ENCODE results near the gene AKAP12.
A peak's percentile ranks its signal among the peaks of the same experiment; 100 is the strongest.

AKAP12 gene

DNA sequence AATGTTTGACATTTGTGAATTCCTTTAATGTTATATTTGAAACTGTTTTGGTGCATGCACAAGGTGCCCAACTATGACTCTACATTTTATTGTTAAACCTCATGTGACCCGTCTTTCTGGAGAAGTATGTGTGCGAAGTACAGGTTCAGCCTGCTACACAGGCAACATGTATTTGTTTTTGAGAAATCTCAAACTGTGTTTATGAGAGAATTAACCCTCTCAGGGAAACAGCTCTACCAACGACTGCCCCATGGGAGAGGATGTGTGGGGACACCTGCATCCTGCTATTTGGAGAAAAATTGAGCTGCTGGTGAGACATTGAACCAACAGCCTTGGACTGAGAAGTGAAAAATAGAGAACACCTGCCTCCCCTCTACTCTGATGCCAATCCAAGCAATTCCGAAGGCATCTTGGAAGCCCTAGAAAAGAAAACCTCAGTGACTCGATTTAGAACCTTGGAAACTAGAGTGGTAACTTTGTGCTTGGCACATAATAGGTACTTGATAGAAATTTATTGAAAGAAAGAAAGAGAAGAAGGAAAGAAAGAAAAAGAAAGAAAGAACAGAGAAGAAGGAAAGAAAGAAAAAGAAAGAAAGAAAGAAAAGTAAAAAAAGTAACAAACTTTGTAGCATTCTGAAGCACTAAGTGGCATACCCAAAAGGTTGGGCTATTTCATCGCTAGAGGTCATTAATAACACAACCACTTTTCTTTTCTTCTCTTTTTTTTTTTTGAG lies 2.9 kb upstream of the AKAP12 start:
- DNase-seq, result no peak

DNA sequence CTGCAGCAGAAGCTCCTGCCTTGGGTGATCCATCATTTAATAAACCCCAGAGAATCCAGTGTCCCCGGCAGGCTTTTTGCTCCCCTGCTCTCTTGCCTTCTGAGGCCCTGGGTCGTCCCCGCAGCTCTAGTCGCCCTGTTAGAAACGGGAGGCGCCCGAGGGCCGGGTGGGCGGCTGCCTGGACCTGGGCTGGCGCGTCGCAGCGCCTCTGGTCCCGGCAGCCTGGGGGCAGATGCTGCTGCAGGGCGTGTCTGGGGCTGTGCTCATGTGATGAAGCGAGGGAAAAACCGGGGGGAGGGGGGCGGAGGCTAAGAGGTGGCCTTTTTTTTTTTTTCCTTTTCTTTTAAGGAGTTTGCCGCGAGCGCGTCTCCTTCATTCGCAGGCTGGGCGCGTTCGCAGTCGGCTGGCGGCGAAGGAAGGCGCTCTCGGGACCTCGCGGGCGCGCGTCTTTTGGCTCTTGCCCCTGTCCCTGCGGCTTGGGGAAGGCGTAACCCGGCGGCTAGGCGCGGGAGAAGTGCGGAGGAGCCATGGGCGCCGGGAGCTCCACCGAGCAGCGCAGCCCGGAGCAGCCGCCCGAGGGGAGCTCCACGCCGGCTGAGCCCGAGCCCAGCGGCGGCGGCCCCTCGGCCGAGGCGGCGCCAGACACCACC lies 394 bp downstream of the AKAP12 start:
- peak; percentile 57 to 64 for DNase-seq

DNA sequence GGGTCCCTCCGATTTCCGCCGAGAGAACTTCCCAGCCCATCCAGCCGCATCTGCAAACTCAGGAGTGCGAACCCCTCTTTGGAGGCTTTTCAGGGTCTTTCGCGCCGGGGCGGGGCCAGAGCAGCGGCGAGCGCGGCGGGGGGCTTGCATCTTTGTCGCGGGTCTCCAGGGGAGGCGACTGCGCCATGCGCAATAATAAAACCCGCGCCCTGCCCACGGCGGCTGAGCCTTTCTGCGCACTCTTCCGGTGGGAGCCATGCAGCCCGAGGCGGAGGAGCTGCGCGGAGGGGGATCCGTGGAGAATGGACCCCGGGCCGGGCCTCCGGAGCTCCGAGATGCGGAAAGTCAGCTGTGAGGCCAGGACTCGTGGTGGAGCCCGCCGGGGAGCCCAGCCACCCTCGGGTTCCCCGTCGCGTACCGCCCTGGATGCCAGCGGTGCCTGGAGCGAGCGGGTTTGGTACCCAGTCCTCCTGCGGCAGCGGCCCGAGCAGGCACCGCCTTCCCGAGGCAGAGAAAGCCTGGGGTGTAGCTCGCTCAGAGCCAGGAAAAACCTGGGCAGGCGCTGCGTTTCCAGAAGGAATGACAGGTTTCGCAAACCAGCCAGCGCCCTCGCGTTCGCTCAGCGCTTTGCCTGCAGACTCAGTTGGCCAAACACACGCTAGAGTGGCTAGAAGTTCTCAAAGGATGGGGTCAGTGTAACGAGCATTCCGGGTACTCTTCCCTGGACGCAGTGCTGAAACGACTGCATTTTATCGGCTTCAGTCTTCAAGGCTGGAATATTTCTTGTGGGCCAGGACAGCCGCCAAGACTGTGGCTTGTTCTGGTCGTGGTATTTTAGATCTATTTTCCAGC lies 1.2 kb downstream of the AKAP12 start:
- DNase-seq, result peak; percentile 12 to 20

DNA sequence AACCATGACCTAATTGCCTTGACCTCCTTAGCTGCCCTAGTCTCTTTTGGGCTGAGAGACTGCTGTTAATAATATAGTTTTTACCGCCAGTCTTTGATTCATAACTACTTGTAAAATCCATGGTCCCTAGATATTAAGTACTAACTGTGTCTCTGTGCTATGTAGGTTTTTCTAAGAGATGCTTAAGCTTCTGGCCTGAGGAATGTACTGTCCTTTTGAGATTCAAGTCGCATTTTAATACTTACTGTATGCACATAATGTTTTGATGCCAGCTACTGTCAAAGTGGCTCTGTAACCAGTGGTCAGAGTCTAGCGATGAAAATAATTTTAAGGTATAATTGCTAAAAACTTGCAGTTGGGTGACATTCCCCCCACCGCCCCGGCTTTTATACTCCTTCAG lies 2.1 kb downstream of the AKAP12 start:
- DNase-seq, result no peak

DNA sequence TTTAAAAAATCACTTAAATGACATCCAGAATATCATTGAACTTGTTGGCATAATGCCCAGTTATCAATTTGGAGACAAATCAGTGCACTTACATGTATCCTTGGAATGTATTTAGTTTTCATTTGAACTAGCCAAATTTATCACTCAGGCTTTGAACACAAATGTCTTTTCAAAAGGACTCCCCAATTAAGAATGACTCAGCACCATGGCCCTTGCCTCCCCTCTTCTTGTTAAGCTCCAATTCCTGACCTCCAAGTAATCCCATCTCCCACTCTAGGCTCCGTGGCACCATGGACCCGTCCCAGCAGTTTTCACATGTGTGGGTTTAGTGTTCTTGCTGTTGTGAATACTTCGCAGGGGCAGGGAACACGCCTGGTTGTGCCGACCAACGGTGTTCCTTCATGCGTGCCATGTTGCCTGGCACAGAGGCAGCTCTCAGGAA lies 2.7 kb downstream of the AKAP12 start:
- no peak for DNase-seq

DNA sequence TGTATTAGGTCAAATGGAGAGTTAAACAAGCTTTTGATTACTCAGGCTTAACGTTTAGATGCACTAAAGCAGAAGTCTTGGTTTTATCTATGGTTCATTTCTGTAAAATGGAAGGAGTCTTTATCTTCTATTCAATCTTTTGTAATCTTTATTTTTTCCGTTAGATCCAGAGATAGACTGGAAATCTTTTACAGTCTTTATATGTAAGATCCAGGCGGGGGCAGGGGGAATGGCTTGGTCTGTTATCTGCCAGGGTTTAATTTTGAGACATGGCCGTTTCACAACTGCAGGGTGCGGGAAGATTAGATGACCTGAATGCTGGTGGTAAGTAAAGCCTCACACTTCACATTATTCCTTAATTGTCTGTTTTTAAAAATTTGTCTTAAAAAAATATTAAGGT lies 3.7 kb downstream of the AKAP12 start:
- no peak for DNase-seq

DNA sequence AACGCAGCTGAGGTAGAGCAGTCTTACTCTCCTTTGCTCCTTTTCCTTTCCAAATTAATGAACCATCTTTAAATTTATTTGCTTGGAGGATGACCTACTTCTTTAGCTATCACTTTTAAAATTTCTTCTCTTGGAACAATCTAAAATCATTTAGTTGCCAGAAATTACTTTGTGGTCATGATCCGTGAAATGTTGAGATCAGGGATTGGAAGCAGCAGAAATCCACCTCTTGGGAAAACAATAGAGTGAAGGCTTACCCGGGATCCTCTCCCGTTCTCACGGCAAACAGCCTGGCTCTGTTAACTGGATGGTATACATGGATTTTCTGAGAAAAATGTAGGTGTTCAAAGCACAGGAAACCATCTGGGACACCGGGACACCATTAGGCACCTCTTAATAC lies 7.7 kb downstream of the AKAP12 start:
- DNase-seq, result no peak

DNA sequence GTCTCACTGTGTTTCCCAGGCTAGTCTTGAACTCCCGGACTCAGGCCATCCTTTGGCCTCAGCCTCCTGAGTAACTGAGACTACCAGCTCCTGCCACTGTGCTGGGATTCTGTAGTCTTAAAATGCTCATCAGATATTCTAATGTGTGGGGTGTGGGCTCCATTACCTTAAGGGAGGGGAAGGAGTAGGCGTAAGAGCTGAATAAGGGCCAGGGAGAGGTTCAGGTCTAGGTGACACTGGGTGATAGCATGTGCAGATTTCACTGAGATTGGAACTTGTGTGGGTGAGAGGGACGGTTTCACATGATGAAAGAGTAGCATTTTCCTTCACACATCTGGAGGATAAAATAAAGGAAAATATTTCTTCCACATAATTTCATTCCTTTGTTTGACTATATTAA lies 8.5 kb downstream of the AKAP12 start:
- DNase-seq, result no peak

DNA sequence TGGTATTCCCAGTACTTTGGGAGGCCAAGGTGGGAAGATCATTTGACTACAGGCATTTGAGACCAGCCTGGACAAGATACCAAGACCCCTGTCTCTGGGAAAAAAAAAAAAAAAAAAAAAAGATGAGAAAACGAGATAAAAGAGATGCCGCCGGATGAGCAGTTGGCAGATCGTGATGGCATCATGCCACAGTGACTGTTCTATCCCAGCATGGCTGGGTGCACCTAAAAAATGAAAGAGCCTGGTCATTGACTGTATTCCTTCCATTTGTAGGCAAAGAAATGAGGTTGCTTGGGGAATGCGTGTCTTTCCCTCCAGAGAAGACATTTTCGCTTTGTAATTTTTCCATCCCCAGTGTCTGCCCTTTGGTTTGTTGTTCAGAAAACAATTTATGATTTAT lies 12.9 kb downstream of the AKAP12 start:
- no peak for DNase-seq

DNA sequence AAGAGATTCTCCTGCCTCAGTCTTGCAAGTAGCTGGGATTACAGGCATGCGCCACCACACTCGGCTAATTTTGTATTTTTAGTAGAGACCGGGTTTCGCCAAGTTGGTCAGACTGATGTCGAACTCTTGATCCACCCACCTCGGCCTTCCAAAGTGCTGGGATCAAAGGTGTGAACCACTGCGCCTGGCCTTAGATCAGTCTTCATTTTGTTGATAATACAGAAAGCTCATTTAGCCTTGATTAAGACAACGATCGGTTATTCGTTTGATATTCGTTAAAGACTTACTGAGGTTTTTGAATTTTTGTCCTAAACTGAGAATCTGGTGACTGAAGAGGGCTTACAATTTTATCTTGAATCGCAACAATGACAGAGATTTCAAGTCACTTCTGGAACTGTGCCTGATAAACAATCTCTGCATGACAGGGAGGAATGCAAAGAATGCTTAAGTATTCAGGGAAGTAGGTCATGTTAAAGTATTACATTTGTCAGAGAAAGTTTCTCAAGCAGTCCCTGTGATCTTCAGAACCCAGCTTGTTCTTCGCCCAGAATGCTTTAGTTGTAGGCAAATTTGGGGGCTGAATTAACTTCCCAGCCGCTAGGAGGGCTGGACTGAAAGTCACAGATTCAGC lies 14.8 kb downstream of the AKAP12 start:
- no peak for DNase-seq

DNA sequence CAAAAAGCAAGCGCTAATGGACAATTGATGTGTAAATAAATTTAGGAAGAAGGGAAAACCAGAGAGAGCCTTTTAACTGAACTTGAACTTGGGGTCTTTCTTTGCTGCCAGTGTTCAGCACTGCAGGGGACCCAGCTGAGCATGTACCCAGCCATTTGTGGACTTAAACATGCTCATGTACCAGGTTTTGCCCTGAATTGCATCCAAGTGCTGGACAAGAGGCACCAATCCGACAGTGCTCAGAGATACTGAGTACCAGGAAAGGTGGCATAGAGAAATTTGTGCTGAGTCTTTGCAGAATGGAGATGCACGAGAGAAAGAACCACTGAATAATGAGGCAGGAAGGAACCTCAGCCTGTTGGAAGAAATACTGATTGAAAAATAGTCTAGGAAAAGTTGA lies 16.0 kb downstream of the AKAP12 start:
- no peak for DNase-seq

DNA sequence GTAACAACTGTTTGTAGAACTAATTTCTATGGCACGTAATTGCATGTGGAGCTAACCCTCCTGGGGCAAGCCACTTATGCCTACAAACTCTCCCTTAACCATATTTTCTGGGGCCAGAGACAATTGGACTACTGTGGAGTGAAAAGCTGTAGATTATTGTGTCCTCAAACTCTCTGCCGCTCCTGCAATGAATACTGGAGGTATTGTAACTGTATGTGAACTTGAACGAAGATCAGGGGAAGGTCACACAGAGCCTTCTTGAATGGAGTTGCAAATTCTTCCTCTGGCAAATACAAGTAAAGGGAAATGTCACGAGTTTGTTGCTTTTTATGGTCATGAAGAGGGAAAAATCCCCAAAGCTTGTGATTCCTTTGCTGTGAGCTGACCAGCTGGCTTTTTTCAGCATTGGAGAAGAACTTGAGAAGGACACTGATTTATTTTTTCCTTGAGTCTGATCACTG lies 18.2 kb downstream of the AKAP12 start:
- no peak for DNase-seq

DNA sequence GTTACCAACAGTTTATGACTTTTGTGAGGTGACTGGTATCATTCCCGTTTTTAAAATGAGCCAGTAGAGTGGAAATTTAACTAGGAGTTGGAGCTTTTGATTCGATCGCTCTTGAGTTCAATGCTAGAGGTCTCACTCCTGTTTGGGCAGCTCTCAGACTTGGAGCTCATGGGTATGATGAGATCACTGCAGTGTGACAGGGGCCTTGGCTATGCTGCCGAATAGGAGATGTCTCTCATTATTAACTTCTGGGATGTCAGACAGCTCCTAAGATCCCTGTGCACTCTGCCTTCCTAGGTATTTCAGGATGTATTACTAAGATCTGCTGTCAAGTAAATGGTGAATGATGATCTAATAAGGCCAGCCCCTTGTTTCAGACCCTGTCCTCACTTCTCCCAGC lies 20.4 kb downstream of the AKAP12 start:
- no peak for DNase-seq

DNA sequence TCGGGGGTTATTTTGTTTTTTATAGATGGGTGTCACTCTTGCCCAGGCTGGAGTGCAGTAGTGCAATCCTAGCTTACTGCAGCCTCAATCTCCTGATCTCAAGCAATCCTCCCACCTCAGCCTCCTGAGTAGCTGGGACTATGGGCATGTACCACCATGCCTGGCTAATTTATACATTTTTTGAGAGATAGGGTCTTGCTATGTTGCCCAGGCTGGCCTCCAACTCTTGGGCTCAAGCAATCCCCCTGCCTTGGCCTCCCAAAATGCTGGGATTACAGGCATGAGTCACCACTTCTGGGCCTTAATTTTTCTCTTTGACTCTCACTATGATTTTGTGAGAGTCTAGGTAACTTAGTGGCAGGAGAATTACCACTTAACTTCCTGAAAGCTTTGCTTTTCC lies 23.3 kb downstream of the AKAP12 start:
- no peak for DNase-seq

DNA sequence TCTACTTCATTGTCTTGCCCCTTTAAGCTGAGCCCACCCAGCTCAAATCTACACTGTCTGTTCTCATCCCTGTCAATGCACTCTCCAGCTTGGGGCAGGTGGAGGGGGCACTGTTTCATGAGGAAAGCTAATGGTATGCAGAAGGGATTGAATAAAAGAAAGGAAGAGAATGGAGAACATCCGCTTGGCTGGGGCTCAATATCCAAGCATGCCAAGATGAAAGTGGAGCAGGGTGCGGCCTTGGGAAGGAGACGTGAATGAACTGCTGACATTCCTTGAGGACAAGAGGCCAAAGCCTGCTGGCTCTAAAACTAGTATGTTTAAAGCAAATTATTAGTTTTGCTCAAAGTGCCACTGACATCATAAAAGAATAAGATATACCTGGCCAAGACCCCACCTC lies 24.2 kb downstream of the AKAP12 start:
- no peak for DNase-seq

DNA sequence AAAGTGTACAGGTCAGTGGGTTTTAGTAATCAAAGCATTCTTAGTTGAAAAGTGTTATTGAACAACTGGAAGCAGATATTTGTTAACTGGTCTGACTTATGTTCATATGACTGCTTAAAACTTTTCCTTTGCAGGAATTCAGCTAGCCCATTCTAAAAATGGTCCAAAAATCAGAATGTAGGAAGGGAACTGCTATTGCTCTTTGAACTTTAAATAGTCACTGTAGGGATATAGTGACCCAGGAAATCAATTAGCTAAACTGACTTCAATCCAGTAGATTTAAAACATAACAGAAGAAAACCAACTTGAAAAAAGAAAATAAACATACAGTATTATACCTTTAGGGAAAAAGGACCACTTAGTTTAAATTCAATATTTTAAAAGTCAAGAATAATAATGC lies 25.5 kb downstream of the AKAP12 start:
- DNase-seq, result no peak

DNA sequence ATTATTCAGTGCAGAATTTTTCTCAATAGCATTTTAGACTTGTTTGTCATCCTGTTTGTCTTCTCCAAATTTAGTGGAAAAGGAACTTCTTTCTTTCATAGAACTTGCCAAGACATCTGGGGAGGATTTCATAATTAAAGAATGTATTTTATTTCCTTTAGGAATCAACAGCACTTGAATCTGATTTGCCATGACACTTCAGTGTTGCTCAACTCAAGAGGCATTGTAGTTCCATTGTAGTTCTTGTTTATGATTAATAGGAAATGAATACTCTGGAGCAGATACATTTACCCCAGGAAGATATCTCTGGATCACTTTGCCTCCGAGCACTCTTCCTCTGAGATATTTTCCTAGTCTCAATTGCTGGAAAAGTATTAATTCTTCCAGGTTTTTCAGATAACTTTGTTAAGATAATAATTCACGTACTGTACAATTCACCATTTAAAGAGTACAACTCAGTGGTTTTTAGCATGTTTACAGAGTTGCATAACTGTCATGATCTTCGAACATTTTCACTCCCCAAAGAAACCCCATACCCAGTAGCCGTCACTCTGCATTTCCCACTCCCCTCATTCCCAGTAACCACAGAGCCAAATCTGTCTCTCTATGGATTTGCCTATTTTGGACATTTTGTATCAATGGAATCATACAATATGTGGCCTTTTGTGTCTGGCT lies 29.7 kb downstream of the AKAP12 start:
- no peak for DNase-seq

DNA sequence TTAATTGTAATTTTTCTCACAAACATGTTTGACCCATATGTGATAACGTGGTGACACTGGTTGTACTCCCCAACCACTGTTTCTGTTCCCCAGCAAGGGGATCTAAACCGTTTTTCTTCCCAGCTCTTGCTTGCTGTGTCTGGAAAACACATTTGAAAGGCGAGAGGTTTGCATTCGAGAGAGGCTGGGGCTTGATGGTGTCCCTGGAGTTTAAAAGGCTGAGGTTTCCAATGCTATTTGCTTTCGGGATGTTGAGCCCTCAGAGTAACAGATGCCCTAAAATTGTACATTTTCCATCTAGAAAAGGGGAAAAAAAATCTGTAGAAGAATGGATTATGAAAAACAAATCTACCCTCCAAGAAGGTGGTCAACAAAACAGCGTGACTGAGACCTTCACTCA lies 35.4 kb downstream of the AKAP12 start:
- DNase-seq, result no peak

DNA sequence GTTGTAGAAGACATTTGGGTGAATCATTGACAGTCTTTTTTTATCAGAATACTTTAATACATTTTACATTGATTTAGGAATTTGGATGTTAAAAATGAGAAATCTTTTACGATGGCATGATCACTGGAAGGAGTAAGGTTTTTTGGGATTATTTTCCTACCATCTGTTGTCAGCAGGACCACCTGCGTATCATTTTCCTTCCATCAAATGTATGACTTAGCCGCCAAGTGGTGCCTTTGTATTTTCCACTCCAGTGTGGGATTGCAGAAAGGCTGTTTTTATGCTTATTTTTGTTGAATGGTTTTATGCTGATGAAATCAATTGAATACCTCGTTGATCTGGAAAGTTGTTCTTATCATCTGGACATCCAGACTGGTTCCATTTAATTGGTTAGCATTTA lies 35.8 kb downstream of the AKAP12 start:
- no peak for DNase-seq

DNA sequence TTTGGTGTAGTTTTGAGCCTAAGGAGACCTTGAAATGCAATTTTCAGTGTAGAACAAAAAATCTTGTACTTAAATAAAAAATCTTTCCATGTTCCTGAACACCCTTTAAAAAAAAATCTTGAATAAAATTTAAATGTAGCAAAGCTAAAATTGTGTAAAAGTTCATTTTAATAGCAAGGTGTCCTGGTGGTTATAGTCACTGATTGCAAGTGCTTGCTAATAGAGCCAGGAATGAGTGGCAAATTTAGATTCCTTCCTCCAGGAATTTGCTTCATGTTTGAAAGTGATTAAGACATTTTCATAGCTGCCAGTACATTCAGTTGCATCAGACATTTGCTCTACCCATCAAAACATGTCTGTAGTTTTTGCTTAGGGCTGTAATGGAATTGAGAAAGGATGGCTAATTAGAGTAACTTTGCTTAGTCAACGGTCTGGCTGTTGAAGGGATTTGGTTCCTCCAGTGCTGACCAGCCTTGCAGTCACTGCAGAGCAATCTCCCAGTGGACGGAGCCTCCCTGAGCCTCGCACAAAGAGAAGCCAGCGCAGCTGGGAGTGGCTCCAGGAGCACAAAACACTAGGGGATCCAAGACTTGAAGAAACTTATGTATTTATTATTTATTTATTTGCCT lies 36.5 kb downstream of the AKAP12 start:
- DNase-seq, result no peak

DNA sequence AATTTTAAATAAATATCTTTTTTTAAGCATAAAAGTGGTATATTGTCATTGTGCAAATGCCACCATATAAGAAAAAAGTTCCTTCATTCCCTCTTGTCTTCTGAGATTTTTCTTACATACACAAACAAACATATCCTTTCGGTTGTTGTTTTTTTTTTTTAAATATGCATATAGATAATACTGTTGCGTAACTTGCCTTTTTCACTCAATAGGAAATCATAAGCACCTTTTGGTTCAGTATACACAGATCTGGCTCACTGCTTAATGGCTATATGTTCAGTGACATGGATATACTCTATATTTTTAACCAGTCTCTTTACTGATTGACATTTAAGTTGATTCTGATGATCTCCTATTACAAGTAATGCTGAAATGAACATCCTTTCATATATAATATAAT lies 40.1 kb downstream of the AKAP12 start:
- no peak for DNase-seq

DNA sequence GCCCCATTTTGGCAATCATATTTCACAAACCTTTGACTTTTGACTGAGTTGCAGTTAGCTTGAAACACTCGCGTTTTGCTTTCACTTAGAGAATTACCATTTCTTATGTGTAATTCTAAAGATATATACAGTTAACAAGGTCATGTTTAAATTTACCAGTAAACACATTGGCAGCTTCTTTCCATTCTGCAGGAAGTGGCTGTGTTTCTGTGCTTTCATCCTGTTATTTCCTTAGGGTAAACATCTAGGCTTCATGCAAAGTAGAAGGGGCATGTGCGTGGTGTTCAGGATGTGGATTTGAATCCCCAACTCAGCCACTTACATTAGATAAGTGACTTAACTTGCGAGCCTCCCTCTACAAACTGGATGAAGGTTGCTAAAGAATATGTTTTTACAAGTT lies 41.1 kb downstream of the AKAP12 start:
- DNase-seq, result no peak

Data from activated CD4-positive, alpha-beta T cell treated with anti-CD3 and anti-CD28 coated beads, Interleukin-2, amount 50 U/mL, for 48 hours (primary cell).